ENCODE results near the gene EIF5AL1.
"Not testable (repeated sequence)": the region's sequence is repeated elsewhere in the genome, so short reads cannot be mapped to it uniquely, and the experiment has no call there.

The EIF5AL1 gene

DNA sequence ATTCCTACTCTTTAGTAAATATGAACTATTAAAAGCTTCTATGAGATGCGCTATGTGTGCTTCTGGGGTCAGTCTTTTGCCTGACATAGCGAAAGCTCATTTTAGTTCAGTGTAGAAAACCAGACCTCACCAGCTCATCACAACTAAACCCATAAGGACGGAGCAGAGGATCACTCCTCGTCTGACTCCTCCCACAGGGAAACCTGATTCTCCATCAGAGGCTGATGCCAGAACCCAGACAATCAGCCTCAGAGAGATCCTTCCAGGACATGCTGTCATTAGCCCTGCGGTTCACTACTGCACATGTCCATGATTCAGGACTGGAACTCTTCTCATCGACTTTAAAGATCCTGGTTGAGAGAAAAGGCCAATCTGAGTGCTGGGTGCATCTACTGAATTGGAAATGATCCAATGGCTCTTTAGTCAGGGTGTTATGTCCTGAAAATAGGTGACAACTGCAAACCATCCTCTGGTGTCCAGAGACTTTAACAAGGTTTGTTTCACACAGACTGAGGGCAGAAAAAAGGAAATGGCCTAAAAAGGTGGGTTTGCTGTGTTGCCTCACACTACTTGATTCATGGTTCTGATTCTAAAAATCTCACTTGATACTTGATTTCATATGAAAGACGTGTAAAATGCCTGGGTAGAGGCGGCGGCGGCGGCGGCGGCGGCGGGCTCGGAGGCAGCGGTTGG, at the start of gene EIF5AL1:
EIF5AL1 (plus strand) TSS at position 643 of the 693 bp plus-strand sequence. CDS start 117 bp downstream, outside the sequence.
- not testable (repeated sequence) for DNase-seq

DNA sequence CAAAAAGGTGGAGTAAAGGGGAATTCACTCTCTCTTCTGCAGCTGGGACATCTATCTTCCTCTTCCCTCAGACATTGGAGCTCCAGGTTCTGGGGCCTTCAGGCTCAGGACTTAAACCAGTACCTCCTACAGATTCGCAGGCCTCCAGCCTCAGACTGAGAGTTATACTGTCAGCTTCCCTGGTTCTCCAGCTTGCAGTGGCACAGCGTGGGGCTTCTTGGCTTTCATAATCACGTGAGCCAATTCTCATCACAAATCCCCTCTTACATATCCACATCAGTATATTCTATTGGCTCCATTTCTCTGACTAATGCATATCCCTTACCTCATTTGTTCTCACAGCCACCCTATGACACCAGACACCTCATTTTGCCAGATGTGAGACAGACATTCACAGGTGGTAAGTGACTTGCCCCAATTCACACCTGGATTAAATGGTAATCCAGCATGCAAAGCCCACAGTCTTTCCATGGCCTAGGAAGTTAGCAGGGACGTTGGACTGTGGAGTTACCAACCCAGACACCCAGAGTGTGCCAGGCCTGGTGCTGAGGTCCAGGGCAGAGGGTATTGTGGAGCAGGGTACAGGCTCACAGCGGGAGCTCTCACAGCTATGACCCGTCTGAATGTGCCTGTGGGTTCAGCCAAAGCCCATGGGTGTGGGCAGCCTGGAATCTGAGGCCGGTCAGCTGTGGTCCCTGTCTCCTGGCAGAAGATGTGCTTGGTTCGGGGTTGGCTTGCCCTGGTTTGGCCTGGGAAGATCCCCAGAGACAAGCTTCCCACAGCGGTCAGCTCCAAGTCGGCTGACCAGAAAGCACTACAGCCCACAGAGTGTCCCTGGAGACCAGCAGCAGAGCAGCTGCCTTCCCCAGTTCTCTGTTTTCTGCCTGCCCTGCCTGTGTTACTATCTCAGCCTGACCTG, 48.5 kb upstream of the EIF5AL1 start:
- DNase-seq = no peak

DNA sequence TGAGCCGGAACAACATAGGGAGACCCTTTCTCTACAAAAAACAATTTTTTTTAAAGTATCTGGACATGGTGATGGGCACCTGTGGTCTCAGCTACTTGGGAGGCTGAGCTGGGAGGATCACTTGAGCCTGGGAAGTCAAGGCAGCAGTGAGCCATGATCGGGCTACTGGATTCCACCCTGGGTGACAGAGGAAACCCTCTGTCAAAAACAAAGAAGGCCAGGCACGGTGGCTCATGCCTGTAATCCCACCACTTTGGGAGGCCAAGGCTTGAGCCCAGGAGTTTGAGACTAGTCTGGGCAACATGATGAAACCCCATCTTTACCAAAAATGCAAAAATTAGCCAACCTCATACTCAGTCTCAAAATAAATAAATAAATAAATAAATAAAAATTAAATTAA, 47.0 kb upstream of the EIF5AL1 start:
- no peak for DNase-seq

DNA sequence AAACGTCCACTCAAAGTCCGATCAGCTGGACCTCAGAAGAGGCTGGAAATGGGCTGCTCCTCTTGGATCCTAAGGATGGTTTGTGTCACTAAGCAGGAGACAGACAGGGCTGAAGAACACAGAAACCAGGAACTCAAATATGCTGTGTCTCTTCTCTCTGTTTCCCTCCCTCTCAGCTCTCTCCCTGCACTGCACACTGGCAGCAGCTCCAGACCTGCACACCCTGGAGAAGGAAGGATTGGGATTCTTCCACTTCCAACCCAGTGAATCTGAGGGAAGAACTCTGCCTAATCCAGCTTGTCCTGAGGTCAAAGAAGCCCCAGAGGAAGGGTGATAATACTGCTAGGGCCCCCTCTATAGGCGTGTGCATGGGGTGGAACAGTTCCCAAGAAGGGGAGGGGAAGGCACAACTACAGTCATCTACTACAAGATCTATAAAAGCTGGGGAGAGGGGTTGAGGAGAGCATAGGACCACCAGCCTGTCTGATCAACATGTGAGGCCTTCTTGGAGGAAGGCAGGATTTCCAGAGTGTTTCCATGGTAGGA, 44.2 kb upstream of the EIF5AL1 start:
- no peak for DNase-seq

DNA sequence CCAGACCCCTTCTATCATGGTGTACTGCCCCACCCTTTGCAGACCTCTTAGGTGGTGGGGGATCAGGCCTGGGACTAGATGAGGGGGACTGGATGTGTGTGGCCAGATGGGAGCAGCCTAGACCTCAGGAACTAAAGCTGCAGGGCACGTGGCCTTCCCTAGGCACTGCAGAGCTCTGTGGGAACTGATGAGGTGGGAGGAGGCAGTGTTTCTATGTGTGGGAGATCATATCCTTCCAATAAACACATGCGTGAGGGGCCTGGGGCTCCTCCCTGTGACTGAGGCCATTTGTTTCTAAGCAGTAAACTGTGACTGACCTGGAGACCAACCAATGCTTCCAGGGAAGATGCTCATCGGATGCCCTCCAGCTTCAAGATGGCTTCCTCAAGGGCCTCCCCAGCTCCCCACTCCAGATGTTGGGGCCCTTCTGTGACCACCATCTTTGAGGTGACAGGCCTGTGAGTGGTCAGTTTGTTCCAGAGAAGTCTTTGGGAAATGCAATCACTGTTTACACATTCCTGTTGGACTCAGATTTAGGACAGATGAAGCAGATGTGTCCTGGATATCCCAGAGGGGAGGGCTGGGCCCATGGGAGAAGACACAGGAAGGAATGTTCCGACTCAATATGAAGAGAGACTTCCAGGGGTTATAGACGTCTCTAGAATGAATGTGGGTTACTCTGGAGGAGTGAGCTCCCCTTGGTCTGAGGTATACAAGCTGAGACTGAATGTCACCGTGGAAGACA, 43.3 kb upstream of the EIF5AL1 start:
- no peak for DNase-seq

DNA sequence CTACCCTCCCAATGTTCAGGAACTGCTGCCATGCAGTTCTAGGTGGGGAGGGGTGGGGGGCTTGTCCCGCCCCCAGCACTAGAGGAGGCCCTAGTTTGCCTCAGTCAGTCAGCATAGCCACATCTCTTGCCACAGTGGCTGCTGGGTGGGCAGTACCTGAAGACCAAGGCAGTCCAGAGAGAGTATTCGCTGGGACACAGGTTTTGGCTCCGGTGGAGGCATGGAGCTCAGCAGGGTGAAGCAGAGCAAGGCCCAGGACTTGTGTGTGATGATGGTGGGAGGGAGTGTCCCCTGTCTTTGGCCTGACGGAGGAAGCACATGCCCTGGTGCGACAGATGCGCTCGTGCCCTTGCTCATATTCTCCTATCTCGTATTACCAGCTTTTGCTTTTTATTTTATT, 42.2 kb upstream of the EIF5AL1 start:
- no peak for DNase-seq

DNA sequence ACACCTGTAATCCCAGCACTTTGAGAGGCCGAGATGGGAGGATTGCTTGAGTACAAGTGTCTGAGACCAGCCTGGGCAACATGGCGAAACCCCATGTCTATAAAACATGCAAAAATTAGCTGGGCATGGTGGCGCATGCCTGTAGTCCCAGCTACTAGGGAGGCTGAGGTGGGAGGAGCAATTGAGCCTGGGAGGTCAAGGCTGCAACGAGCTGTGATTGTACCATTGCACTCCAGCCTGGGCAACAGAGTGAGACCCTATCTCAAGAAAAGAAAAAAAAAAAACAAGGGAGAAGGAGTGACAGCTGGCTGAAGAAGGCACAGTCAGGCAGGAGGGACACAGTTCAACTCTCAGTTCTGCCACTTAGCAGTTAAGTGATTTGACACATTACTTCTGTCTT, 40.6 kb upstream of the EIF5AL1 start:
- no peak for DNase-seq

DNA sequence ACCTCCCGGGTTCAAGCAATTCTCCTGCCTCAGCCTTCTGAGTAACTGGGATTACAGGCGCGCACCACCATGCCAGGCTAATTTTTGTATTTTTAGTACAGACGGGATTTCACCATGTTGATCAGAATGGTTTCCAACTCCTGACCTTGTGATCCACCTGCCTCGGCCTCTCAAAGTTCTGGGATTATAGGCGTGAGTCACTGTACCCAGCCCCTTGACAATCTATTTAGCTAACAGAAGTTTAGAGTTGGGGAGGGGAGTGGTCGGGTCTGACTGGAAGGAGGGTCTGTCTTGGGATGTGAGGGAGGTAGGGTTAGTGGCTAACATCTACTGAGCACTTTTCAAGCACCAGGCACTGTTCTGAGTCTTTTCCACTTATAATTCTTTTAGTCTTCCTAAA, 39.9 kb upstream of the EIF5AL1 start:
- no peak for DNase-seq

DNA sequence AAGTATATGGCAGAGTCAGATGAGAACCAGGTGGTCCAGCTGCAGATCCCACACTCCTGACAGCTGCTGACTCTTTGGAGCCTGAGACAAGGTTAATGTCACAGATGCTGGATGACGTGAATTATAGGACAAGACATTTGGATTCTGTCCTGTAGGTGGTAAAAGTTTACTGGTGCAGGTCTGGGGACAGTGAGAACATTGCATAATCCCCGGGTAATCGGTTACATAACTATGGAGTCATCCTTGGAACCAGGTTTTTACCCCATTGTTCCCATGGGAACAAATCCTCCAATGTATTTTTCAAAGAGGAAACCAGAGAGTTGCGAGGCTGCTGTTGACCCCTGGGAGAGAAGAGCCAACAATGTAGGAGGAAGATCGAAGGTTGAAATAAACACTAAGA, 39.4 kb upstream of the EIF5AL1 start:
- DNase-seq = no peak

DNA sequence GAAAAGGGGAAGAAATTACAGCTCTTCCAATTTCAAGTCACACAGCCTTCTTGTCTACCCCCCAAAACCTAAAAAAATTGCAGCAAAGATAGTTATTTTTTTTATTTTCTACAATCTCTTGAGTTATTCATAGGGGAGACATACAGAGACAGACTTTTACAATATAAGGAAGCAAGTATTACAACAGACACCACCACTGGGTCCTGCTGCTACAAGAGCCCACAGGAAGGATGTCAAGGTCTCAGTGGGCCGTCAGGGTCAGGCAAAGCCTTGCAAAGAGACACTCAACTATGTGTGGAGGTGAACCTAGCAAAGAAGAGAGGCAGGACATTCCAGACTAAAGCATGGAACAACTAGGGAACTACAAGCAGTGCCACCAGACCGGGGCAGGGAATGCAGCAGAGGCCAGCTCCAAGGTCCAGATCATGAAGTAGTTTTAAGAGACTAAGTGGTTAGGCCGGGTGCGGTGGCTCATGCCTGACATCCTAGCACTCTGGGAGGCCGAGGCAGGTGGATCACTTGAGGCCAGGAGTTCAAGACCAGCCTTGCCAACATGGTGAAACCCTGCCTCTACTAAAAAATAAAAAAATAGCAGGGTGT, 38.7 kb upstream of the EIF5AL1 start:
- DNase-seq = no peak

DNA sequence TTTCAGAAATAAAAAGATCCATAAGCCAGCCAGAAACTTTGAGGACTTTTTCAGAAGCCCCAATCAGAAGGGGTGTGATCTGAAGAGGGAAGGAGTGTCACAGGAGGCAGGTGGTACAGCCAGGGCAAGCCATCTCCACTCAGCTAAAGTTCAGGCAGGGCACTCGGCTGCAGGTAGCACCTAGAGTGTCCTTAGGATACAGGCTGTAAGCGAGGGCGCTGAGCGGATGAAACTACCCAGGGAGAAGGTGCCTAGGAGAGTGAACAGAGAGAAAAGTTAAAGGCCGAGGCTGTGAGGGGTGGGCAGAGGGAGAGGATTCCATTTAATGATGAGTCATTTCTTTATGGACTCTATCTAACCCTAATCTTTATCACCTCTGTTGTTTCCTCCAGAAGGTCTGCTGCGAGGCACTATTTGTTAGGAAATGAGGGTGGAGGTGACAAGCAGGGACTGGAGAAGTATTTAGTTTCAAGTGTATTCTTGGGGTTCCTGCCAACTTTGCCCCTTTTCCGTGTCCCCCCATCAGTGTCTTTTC, 37.1 kb upstream of the EIF5AL1 start:
- DNase-seq = no peak

DNA sequence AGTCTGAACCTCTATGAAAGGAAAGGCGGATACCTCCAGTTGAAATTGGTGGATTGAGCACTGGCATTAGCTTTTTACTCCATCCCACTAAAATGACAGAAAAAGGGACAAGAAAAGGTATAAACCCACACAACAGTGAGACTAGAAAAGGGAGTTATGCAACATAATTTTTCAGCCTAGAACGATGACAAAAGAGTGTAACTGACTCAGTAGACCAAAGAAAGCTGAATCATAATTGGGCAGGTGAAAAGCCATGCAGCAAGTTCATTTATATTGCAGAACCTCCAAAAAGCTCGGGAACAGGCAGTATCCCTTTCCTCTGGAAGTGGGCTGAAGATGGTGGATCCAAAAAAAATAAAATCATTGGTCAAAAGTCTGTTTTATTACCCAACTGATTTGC, 36.5 kb upstream of the EIF5AL1 start:
- DNase-seq = no peak

DNA sequence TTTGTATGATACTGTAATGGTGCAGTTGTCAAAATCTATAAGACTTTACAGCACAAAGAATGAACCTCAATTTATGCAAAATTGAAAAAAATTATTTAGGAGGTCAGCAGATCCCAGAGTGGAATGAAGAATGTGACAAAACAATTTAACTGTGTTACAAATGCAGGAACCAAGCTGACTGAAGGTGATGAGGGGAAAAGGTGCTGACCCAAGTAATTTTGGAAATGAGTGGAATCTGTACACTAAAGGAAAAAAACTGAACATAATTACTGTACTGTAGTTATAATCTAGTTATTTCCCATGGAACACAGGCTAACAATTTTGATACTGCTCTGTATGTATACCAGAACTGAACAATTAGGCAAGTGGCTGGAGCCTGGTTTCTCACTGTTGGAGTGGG, 35.7 kb upstream of the EIF5AL1 start:
- no peak for DNase-seq

DNA sequence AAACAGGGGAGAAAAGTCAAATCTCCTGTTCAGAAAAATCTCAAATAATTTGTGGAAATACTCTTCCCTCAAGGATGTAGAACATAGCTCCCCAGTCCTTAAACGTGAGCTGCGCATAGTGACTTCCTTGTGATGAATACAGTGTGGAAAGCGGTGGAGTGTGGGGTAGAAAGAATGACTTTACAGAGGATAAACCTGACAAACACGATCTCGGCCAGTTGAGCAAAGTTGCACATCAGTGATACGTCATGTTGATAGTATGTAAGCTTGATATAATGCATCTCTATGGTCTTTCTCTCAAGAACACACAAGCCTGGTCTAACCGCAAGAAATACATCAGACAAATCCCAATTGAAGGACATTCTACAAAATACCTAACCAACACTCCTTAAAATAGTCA, 34.9 kb upstream of the EIF5AL1 start:
- no peak for DNase-seq

DNA sequence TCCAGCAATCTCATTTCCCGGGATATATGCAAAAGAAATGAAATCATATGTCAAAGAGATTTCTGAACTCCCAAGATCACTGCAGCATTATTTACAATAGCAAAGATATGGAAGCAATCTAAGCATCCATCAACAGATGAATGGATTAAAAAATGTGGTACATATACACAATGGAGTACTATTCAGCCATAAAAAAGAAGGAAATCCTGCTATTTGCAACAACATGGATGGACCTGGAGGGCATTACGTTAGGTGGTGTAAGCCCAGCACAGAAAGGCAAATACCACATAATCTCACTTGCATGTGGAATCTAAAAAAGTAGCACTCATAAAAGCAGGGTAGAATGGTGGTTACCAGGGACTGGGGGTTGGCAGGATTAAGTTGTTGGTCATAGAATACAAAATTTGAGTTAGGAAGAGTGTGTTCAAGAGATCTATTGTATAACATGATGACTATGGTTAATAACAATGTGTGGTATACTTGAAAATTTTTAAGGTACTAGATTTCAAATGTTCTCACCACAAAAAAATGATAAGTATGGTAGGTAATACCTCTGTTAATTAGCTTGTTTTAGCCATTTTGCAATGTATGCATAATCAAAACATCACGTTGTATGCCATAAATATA, 32.9 kb upstream of the EIF5AL1 start:
- DNase-seq = no peak

DNA sequence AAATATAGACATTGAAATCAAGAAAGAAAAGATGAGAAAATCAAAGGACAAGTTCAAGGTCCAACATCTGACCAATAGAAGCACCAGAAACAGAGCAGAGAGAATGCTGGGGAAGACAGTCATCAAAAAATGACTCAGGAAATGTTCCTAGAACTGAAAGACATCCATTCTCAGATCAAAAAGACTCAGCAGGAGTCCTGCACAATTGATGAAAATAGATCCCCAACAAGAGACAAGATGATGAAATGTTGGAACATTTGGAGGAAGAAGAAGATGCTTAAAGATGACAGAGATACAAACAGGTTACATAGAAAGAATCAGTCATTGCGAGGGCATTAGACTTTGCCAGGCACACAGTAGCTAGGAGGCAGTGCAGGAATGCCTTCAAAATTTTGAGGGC, 30.0 kb upstream of the EIF5AL1 start:
- DNase-seq = no peak

DNA sequence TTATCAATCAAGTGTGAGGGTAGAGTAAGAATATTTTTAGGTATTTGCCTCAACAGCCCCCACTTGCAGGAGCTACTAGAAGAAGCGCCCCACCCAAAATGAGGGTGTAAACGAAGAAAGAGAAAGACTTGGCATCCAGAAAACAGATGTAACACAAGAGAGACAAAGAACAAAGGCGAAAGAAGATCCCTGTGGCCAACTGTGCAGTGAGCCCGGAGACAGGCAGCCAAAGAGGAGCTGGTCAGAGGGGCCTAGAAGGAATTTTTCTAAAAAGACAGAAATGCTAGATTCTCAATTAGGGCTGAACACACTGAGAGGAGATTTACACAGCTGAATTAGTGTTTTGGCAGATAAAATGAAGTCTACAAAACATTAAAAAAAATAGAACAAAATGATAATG, 29.6 kb upstream of the EIF5AL1 start:
- no peak for DNase-seq

DNA sequence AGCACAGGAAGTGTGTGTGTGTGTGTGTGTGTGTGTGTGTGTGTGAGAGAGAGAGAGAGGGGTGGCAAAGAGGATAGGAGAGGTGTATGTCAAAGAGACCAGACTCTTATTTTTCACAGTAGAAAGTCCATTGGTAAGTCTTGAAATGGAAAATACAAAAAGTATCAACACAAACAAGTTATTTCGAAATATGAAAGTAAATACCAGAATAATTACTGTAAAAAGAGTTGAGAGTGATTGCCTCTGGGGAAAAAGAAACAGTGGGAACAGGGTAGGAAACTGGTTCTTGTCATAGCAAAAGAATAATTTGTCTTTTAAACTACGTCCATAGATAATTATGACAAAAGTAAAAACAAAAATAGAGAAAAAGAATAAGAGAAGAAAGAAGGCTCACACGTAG, 29.0 kb upstream of the EIF5AL1 start:
- no peak for DNase-seq

DNA sequence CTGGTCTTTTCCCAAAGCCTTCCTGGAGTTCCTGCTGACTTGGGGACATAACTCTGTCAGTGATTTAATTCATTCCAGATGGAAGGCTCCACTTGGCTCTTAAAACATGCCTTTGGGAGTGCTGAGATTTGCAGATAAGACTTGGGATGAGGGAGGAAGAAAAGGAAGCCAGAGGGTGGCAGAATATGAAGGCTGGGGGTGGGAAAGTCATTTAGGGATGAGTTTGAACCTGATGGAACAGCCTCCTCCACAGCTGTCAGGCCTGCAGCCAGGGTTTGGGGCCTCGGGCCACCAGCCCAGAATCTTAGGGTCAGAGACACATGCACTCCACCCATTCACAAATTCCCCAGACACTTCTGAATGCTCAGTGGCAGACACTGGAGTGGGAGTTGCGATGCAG, 28.4 kb upstream of the EIF5AL1 start:
- no peak for DNase-seq

DNA sequence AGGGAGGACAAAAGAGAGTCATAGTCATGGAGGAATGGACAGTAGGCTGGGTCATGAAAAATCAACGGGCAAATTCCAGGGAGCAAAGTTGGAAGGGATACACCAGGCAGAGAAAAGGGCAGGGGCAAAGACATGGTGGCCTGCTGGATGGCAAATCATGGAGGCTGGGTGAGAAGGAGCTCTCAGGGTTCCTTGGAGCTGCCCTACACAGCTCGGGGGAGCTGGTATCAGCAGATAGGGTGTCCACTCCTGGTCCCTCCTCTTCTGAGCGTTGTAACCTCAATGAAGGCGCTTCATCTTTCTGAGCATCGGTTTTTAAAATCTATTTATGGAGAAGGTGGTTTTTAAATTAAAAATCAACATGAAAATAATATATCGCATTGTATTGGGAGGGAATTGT, 27.9 kb upstream of the EIF5AL1 start:
- no peak for DNase-seq

DNA sequence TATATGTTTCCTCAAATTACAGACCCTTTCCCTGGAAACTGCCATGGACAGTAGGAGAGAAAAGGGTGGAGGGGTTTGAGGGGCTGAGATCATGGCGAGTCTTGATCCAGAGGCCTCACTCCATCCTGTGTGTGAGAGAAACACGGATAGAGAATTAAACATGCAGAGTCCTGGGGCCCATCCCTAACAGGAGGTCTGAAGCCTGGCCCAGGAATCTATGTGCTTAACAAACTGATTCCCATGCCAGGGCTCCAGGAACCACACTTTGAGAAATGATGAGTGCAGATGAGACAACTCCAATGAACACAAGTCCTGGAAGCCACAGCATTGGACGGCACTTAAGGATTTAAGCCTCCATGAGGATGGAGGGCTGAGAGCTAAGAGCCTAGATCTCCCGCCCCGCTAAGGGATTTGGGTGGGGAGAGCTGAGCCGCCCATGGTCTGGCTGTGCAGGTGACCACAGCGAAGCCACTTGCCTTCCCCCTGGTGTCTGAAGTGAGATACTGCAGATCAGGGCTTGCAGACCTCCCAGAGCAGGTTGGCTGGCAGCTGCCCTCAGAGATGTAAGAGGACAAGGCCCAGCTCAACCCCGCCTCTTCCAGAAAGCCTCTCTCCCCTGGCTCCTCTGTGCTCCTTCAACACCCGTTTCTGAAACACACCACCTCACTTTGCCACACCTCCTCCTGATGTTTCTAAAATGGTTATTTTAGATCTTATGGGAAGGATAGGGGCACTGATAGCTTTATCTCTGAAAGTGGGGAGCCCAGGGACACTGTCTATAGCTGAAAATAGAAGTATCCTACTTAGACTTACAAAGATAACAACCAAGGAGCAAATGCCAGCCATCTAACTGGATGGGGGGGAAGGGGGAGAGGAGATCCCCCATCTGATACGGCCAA, 24.8 kb upstream of the EIF5AL1 start:
- no peak for DNase-seq

All from SHP77 treated with DMSO at 0.1 percent for 48 hours (cell line).